ENCODE results near the gene PPM1A. TPM values are rescaled to one million over a fixed set of nuclear protein-coding genes. Genes with fewer than 3 reads are reported as not detected.

The PPM1A gene
- total RNA-seq, 1 experiment from 2014 or later = 38.9 TPM

DNA sequence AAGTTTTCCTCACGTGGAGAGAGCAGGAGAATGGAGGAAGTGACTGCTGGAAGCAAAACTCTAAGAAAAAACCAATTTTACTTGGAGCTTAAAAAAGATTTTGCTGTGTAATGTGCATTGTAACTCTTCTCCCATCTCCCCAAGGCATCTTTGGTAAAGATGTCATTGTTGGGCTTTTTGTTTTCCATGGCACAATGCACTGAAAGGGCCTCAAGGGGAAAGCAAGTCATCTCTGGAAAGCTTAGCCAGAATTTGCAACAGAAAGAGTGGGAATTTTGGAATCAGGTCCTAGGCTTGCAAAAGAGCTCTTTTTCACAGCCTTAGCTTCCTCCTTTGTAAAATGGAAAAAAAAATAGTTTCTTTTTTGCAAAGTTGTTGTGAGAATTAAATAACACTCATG is 7.9 kb upstream of the PPM1A start:
- CTCF ChIA-PET = interaction anchor here (0.6 kb wide), 1 partner anchor 137 kb away, joined by 3 read pairs; no protein-coding TSS in a partner anchor
- no peaks in the 10 kb centered on the region for H3K36me3 Mint-ChIP-seq (ENCODE audit: insufficient read depth, unreplicated experiment)
- intact Hi-C loops (cut with micrococcal nuclease; ENCODE audit: unreplicated experiment) = no loop called here
- no peak overlapping the region for H3K27ac Mint-ChIP-seq (ENCODE audit: unreplicated experiment)
- TF ChIP-seq, protein P1, sequence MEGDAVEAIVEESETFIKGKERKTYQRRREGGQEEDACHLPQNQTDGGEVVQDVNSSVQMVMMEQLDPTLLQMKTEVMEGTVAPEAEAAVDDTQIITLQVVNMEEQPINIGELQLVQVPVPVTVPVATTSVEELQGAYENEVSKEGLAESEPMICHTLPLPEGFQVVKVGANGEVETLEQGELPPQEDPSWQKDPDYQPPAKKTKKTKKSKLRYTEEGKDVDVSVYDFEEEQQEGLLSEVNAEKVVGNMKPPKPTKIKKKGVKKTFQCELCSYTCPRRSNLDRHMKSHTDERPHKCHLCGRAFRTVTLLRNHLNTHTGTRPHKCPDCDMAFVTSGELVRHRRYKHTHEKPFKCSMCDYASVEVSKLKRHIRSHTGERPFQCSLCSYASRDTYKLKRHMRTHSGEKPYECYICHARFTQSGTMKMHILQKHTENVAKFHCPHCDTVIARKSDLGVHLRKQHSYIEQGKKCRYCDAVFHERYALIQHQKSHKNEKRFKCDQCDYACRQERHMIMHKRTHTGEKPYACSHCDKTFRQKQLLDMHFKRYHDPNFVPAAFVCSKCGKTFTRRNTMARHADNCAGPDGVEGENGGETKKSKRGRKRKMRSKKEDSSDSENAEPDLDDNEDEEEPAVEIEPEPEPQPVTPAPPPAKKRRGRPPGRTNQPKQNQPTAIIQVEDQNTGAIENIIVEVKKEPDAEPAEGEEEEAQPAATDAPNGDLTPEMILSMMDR (IDR thresholded peaks at IDR 0.05; ENCODE audit: unreplicated experiment) = no peak
- no peaks in the 10 kb centered on the region for H3K27me3 Mint-ChIP-seq (ENCODE audit: unreplicated experiment)
- no peak for DNase-seq
- BruUV-seq (replicated peaks) = no TSS peak
- no peaks in the 10 kb centered on the region for H3K9me3 Mint-ChIP-seq (ENCODE audit: low read depth, unreplicated experiment)
- no peak overlapping the region for H3K4me3 Mint-ChIP-seq (ENCODE audit: low read depth, unreplicated experiment)
- H3K4me1 Mint-ChIP-seq (ENCODE audit: low read depth, unreplicated experiment) = no peaks in the 10 kb centered on the region

DNA sequence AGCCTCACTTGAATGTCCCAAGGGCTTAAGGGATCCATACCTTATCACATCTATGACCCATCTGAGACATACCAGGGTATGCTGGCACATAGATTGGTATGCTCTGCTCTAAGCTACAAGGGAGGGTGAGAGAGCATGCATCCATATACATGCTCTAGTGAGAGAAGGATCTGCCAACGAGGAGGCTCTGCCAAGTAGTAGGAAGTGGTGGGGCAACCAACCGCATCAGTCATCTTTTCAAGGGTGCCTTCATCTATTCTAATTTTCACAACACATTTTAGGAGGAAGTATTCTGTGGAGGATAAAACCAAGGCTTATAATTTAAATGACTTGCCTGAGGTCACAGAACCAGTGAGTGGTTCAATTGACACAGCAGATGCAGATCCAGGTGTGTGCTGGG is 6.6 kb upstream of the PPM1A start:
- intact Hi-C loops (cut with micrococcal nuclease; ENCODE audit: unreplicated experiment) = no loop called here
- BruUV-seq (replicated peaks) = no TSS peak
- no peak for DNase-seq
- no peaks in the 10 kb centered on the region for H3K27me3 Mint-ChIP-seq (ENCODE audit: unreplicated experiment)
- no peak overlapping the region for H3K4me3 Mint-ChIP-seq (ENCODE audit: low read depth, unreplicated experiment)
- CTCF ChIA-PET = no interaction called here
- no peak overlapping the region for H3K27ac Mint-ChIP-seq (ENCODE audit: unreplicated experiment)
- TF ChIP-seq, protein P1 (IDR thresholded peaks at IDR 0.05; ENCODE audit: unreplicated experiment) = no peak
- H3K36me3 Mint-ChIP-seq (ENCODE audit: insufficient read depth, unreplicated experiment) = no peaks in the 10 kb centered on the region
- no peaks in the 10 kb centered on the region for H3K4me1 Mint-ChIP-seq (ENCODE audit: low read depth, unreplicated experiment)
- H3K9me3 Mint-ChIP-seq (ENCODE audit: low read depth, unreplicated experiment) = no peaks in the 10 kb centered on the region

DNA sequence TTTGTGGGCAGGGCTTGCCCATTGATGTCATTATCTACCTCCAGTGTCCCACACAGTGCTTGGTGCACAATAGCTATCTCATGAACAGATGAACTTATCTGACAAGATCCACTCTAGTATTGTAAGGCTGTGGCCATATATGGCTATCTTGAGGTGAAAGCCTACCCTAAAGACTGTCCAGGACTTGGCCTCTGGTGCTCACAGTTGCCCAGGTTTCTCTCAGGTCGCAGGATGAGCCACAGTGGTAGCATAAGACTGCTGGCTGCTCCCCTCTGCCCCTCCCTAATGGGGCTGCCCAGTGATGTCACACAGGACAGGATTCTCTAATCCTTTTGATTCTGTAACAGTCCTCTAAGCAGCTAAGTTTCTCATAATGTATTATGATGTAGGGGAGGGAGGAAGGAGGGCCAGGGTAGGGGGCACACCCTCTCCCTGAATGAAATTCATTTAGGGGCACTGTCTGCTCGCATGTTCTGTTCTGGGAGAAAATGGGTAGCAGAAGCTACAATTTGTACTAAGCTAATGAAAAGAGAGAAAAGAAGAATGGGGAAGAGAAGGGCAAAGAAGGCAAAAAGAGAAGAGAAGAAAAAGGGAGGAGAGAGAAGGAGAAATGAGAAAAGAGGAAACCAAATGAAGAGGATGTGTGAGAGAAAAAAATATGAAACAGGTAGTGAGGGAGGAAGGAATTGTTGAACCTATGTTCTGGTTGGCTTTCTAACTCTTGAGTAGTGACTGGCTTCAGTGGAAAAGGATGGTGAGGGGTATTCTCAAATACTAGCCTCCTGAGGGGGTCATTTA is 3.4 kb upstream of the PPM1A start:
- intact Hi-C loops (cut with micrococcal nuclease; ENCODE audit: unreplicated experiment) = no loop called here

DNA sequence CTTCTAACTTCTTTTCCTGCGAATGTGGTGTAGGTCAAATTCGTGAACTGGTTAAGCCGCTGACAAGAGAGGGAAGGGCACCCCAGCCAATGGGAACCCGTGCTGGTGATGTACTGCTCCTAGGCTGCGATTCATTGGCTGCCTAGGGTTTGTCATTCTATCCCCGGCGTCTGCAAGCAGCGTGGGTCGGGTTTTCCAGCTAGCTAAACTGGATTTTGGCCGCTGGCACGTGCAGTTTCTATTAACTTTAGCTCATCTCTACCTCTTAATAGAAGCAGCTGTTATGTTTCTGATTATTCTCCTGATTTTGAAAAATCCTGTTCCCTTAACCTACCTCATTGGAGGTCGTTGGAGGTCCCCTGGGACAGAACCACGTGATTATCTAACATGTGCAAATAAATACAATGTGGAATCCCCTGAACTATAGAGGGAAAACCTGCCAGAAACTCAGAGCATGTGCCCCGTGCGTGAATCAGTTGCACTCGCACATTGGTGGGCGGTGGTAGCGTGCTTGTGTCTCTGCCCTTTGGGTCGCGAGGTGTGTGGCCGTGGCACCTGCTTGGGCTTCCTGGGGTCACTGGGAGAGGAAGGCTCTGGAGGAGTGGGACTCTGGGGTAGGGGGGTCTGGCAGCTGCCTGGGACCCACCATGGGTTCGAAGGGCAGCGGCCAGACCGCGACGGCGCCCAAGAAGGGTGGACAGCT is 876 bp upstream of the PPM1A start:
- intact Hi-C loops (cut with micrococcal nuclease; ENCODE audit: unreplicated experiment) = no loop called here
- H3K36me3 Mint-ChIP-seq (ENCODE audit: insufficient read depth, unreplicated experiment) = peaks cover 29% of the 10 kb centered on the region

More for the DNA sequence above, 3.4 kb upstream of the PPM1A start:
- H3K27me3 Mint-ChIP-seq (ENCODE audit: unreplicated experiment) = no peaks in the 10 kb centered on the region
- H3K9me3 Mint-ChIP-seq (ENCODE audit: low read depth, unreplicated experiment) = no peaks in the 10 kb centered on the region
- TF ChIP-seq, protein P1 (IDR thresholded peaks at IDR 0.05; ENCODE audit: unreplicated experiment) = no peak
- DNase-seq = no peak
- peaks cover 8% of the 10 kb centered on the region for H3K4me1 Mint-ChIP-seq (ENCODE audit: low read depth, unreplicated experiment)
- H3K27ac Mint-ChIP-seq (ENCODE audit: unreplicated experiment) = no peak overlapping the region
- BruUV-seq (replicated peaks) = no TSS peak
- CTCF ChIA-PET = interaction anchor here (0.6 kb wide), 1 partner anchor 221 kb away, joined by 3 read pairs; no protein-coding TSS in a partner anchor
- peaks cover 25% of the 10 kb centered on the region for H3K36me3 Mint-ChIP-seq (ENCODE audit: insufficient read depth, unreplicated experiment)
- H3K4me3 Mint-ChIP-seq (ENCODE audit: low read depth, unreplicated experiment) = no peak overlapping the region

More for the DNA sequence above, 876 bp upstream of the PPM1A start:
- no peaks in the 10 kb centered on the region for H3K27me3 Mint-ChIP-seq (ENCODE audit: unreplicated experiment)
- TSS peak; percentile 97 for BruUV-seq (replicated peaks)
- TF ChIP-seq, protein P1 (IDR thresholded peaks at IDR 0.05; ENCODE audit: unreplicated experiment) = no peak
- peak overlapping the region; percentile 99 for H3K4me3 Mint-ChIP-seq (ENCODE audit: low read depth, unreplicated experiment)
- H3K9me3 Mint-ChIP-seq (ENCODE audit: low read depth, unreplicated experiment) = no peaks in the 10 kb centered on the region
- peak; percentile 82 for DNase-seq
- peaks cover 28% of the 10 kb centered on the region for H3K4me1 Mint-ChIP-seq (ENCODE audit: low read depth, unreplicated experiment)
- CTCF ChIA-PET = interaction anchor here (1.0 to 1.3 kb wide), 2 partner anchors 14 to 156 kb away, joined by 3 read pairs; partner anchors contain the start of gene PCNX4
- peak overlapping the region; percentile 99 for H3K27ac Mint-ChIP-seq (ENCODE audit: unreplicated experiment)
